HepG2 (cell line): ENCODE measurements around the gene MPV17L2. TPM values are rescaled to one million over a fixed set of nuclear protein-coding genes. Genes with fewer than 3 reads are reported as not detected.

Experiments
- CBX2 ChIP-seq, 2 experiments: fragments of 200-600 bp in 1 of 2; sonication (generic); formaldehyde crosslinking in 1 of 2; IDR thresholded peaks; 2 replicates each; pipeline versions ENCODE4 v1.7.0 to v1.8.1; 2018 to 2022; ENCODE audit warnings: low read depth in 2 of 2, low read length in 1 of 2, mild to moderate bottlenecking in 1 of 2, missing genetic modification reagents in 1 of 2
- CHCHD3 ChIP-seq: sonication (generic); formaldehyde crosslinking; IDR thresholded peaks from 2 replicates; pipeline ENCODE4 v1.8.0; 2022; ENCODE audit warnings: mild to moderate bottlenecking, missing genetic modification reagents, moderate library complexity
- ETV6 ChIP-seq: sonication (generic); formaldehyde crosslinking; conservative IDR thresholded peaks from 2 replicates; pipeline ENCODE4 v1.4.0; 2020; ENCODE audit warnings: missing genetic modification reagents
- FOXK2 ChIP-seq: fragments of 450-650 bp; IDR thresholded peaks from 2 replicates; pipeline ENCODE4 v1.6.1; 2016
- JUND ChIP-seq: sonication (generic); formaldehyde crosslinking; IDR thresholded peaks from 2 replicates; pipeline ENCODE4 v1.8.0; 2022; ENCODE audit warnings: mild to moderate bottlenecking, missing genetic modification reagents
- KDM4B ChIP-seq: sonication (generic); formaldehyde crosslinking; IDR thresholded peaks from 2 replicates; pipeline ENCODE4 v1.4.0; 2020; ENCODE audit warnings: missing genetic modification reagents
- MAF1 ChIP-seq: sonication (generic); formaldehyde crosslinking; IDR thresholded peaks from 2 replicates; pipeline ENCODE4 v1.5.0; 2020; ENCODE audit warnings: missing genetic modification reagents, borderline replicate concordance
- PHF21A ChIP-seq: sonication (generic); formaldehyde crosslinking; IDR thresholded peaks from 2 replicates; pipeline ENCODE4 v1.5.0; 2020; ENCODE audit warnings: mild to moderate bottlenecking, missing genetic modification reagents
- PRDM10 ChIP-seq: sonication (generic); formaldehyde crosslinking; IDR thresholded peaks from 2 replicates; pipeline ENCODE4 v1.4.0; 2020; ENCODE audit warnings: low read depth, missing genetic modification reagents
- RARG ChIP-seq: sonication (generic); formaldehyde crosslinking; IDR thresholded peaks from 2 replicates; pipeline ENCODE4 v1.4.0; 2020; ENCODE audit warnings: low read depth, mild to moderate bottlenecking, missing genetic modification reagents
- ZBTB39 ChIP-seq: sonication (generic); formaldehyde crosslinking; IDR thresholded peaks from 2 replicates; pipeline ENCODE4 v1.5.0; 2020; ENCODE audit warnings: missing genetic modification reagents
- ZBTB7A ChIP-seq: sonication (generic); formaldehyde crosslinking; IDR thresholded peaks from 2 replicates; pipeline ENCODE4 v1.8.0; 2022; ENCODE audit warnings: mild to moderate bottlenecking, missing genetic modification reagents
- ZNF770 ChIP-seq: sonication (generic); formaldehyde crosslinking; IDR thresholded peaks from 2 replicates; pipeline ENCODE4 v1.5.0; 2020; ENCODE audit warnings: mild to moderate bottlenecking, missing genetic modification reagents
- ZNF891 ChIP-seq: sonication (generic); formaldehyde crosslinking; IDR thresholded peaks from 2 replicates; pipeline ENCODE4 v1.5.0; 2020; ENCODE audit warnings: mild to moderate bottlenecking, missing genetic modification reagents
- polyA plus RNA-seq, 8 experiments: library from polyadenylated mRNA; depleted of rRNA in 3 of 8; stranded (reverse) in 7 of 8; unstranded in 1 of 8; fragments of >200 nt; fragmentation: Illumina TruSeq in 4 of 8; extraction: Trizol in 4 of 8; gene quantifications; 2 replicates each; pipeline versions ENCODE4 v1.2.1 to v1.2.3, GENCODE V29; 2011 to 2016; ENCODE audit warnings: low read depth in 4 of 8, missing spikeins in 1 of 8, mixed read lengths in 1 of 8; ENCODE audit not compliant: insufficient read depth in 1 of 8
- total RNA-seq, 5 experiments: library from RNA; depleted of rRNA; stranded (reverse); fragments of >200 nt; fragmentation: Illumina TruSeq; extraction: Trizol; gene quantifications; 2 replicates each; pipeline ENCODE4 v1.2.3, GENCODE V29; 2016; ENCODE audit warnings: low read depth in 1 of 5
- TF ChIP-seq, protein P1 (sequence below): sonication (generic); formaldehyde crosslinking; IDR thresholded peaks from 2 replicates; pipeline ENCODE4 v1.5.1; 2020; ENCODE audit warnings: missing genetic modification reagents, mild to moderate bottlenecking, borderline replicate concordance
- TF ChIP-seq, protein P2 (sequence below): sonication (generic); formaldehyde crosslinking; conservative IDR thresholded peaks from 2 replicates; pipeline ENCODE4 v1.8.0; 2022; ENCODE audit warnings: mild to moderate bottlenecking, moderate library complexity, missing genetic modification reagents

Gene MPV17L2
- total and polyA plus RNA-seq, 2 of the 13 experiments (the other 11 are each of a cell fraction or from before 2014, with no cell fraction given): 13.6 to 16.7 TPM

DNA sequence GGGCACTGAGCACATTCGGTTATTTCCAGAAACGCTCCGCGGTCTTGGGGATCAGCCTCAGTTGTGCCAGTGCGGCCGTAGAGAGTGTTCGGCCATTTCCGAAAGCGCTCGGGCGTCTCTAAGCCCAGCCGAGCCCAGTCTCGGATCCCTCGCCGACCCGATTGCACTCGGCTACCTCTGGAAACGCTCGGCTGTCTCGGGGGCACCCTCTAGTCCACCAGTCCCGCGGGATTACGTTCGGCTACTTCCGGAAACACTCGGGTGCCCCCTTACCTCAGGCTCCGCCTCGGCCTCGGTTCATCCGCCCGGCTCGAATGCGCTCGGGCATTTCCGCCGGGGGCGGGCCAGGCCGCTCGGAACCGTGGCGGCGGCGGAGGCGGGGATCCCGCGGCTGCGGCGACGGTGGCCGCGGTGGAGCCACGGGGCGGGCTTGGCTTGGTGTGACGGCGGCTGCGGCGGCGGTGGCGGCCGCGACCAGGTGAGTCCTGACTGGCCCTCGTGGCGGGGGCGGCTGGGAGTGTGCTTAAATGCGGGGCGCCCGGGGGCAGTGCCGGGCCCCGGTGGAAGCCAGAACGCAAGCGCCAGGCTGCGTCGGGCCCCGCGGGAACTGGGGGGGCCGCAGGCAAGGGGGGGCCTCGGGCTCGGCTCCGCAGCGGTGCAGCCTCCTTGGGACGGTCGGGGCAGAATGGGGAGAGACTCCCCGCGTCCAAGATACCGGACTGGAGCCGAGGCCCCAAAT lies 40.0 kb upstream of the MPV17L2 start, which contains the start of gene PIK3R2 (continued):
- TF ChIP-seq, protein P1, sequence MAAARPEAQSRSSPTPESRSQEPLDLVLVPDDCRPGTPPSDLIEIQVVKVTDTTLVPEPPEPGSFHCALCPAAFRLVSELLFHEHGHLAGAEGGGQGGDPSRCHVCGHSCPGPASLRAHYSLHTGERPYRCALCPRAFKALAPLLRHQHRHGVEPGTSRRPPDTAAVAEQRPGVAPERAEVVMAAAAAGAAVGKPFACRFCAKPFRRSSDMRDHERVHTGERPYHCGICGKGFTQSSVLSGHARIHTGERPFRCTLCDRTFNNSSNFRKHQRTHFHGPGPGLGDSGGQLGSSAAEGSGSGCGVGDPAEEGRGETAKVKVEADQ (CRISPR knock-in tag): peak; percentile 48; the same call in 1 of the 2 replicates
- TF ChIP-seq ETV6 (CRISPR knock-in tag): no peak
- no peak for TF ChIP-seq CBX2 (IDR thresholded peaks at IDR 0.05; ENCODE audit: low read depth, low read length)
- TF ChIP-seq CBX2 (CRISPR knock-in tag; IDR thresholded peaks at IDR 0.05; ENCODE audit: low read depth): no peak
- 0 out of 2 replicates have a peak, but pooled peaks have one; percentile 30 for TF ChIP-seq JUND (CRISPR knock-in tag)
- TF ChIP-seq, protein P2, sequence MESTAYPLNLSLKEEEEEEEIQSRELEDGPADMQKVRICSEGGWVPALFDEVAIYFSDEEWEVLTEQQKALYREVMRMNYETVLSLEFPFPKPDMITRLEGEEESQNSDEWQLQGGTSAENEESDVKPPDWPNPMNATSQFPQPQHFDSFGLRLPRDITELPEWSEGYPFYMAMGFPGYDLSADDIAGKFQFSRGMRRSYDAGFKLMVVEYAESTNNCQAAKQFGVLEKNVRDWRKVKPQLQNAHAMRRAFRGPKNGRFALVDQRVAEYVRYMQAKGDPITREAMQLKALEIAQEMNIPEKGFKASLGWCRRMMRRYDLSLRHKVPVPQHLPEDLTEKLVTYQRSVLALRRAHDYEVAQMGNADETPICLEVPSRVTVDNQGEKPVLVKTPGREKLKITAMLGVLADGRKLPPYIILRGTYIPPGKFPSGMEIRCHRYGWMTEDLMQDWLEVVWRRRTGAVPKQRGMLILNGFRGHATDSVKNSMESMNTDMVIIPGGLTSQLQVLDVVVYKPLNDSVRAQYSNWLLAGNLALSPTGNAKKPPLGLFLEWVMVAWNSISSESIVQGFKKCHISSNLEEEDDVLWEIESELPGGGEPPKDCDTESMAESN (CRISPR knock-in tag): peak; percentile 36; the same call in 1 of the 2 replicates
- no peak for TF ChIP-seq CHCHD3 (CRISPR knock-in tag)
- TF ChIP-seq ZNF770 (CRISPR knock-in tag): peak; percentile 6; the same call in 1 of the 2 replicates
- TF ChIP-seq KDM4B: no peak; the same call in 1 of the 2 replicates
- no peak for TF ChIP-seq ZBTB39 (CRISPR knock-in tag)
- TF ChIP-seq RARG (CRISPR knock-in tag): no peak
- TF ChIP-seq PRDM10 (CRISPR knock-in tag): no peak
- TF ChIP-seq ZNF891: no peak
- TF ChIP-seq MAF1 (CRISPR knock-in tag): no peak
- TF ChIP-seq FOXK2: no peak
- TF ChIP-seq ZBTB7A (CRISPR knock-in tag): peak; percentile 31; the same call in 1 of the 2 replicates
- TF ChIP-seq PHF21A (CRISPR knock-in tag): peak; percentile 13
